ENCODE data around the gene CHAF1B. TPM values are rescaled to one million over a fixed set of nuclear protein-coding genes. Genes with fewer than 3 reads are reported as not detected.
"Not testable (repeated sequence)": the region's sequence is repeated elsewhere in the genome, so short reads cannot be mapped to it uniquely, and the experiment has no call there.

Gene CHAF1B
- total RNA-seq, 1 experiment from 2014 or later = 52.7 TPM

DNA sequence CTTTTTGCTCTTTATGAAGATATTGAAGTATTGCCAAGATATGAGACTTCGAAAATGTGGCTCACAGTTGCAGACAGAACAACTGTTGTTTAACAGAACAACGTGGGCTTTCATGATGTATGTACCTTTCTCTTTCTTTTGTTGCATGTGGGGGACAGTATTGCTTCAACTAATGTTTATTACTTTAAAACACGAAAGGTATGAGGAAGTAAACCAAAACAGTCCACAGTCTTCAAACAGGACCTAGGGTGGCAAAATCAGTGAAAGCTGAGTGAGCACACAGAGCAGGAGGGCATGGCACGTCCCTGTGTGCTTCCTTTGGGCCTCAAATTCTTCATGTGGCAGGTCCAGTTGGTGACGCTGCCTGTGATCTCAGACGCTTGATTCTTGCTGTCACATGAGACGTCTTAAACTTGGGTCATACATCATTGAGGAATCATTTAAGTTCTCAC, 7.8 kb upstream of the CHAF1B start:
- Histone ChIP-seq H3K9me3 (ENCODE audit: low read depth, low read length, poor library complexity, severe bottlenecking) (no peaks in the 10 kb centered on the region), H3K36me3 (ENCODE audit: insufficient read depth, low read length, poor library complexity, severe bottlenecking) (peaks cover 13% of the 10 kb centered on the region), H3K27me3 (replicated peaks; ENCODE audit: insufficient read depth, low read depth, low read length, poor library complexity) (no peaks in the 10 kb centered on the region), H3K4me1 (ENCODE audit: insufficient read depth, low read length, poor library complexity, severe bottlenecking) (peaks cover 43% of the 10 kb centered on the region), H3K27ac (ENCODE audit: low read depth, low read length, poor library complexity, severe bottlenecking) (peak overlapping the region; percentile 46), H3K4me3 (ENCODE audit: low read depth, low read length, poor library complexity, severe bottlenecking) (no peak overlapping the region)
- ChIA-PET CTCF (no interaction called here), POLR2A (ENCODE audit: low non-redundant PET) (no interaction called here)
- TF ChIP-seq, protein P1, sequence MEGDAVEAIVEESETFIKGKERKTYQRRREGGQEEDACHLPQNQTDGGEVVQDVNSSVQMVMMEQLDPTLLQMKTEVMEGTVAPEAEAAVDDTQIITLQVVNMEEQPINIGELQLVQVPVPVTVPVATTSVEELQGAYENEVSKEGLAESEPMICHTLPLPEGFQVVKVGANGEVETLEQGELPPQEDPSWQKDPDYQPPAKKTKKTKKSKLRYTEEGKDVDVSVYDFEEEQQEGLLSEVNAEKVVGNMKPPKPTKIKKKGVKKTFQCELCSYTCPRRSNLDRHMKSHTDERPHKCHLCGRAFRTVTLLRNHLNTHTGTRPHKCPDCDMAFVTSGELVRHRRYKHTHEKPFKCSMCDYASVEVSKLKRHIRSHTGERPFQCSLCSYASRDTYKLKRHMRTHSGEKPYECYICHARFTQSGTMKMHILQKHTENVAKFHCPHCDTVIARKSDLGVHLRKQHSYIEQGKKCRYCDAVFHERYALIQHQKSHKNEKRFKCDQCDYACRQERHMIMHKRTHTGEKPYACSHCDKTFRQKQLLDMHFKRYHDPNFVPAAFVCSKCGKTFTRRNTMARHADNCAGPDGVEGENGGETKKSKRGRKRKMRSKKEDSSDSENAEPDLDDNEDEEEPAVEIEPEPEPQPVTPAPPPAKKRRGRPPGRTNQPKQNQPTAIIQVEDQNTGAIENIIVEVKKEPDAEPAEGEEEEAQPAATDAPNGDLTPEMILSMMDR (conservative IDR thresholded peaks at IDR 0.05; ENCODE audit: low read depth, low read length) = no peak
- TF ChIP-seq EZH2 (IDR thresholded peaks at IDR 0.05; ENCODE audit: borderline replicate concordance, low read depth, low read length, poor library complexity, severe bottlenecking) = no peak
- DNase-seq (ENCODE audit: low spot score) = no peak
- intact Hi-C loops (cut with micrococcal nuclease; ENCODE audit: unreplicated experiment) = no loop called here
- BruUV-seq (replicated peaks) = no TSS peak

DNA sequence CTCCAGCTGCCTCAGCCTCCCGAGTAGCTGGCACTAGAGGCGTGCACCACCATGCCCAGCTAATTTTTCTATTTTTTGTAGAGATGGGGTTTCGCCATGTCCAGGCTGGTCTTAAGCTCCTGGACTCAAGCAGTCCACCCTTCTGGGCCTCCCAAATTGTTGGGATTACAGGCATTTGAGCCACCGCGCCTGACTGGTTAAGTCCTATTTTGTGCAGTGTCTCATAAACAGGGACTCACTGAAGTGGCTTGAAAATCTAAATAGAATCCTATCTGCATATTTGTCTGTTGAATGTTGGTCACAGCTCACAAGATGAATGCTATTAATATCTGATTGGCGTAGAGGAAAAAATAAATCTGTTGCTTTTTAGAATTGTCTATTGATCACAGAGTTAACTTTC, 5.9 kb upstream of the CHAF1B start:
- Histone ChIP-seq H3K4me1 (ENCODE audit: insufficient read depth, low read length, poor library complexity, severe bottlenecking) (peaks cover 43% of the 10 kb centered on the region), H3K27ac (ENCODE audit: low read depth, low read length, poor library complexity, severe bottlenecking) (no peak overlapping the region), H3K4me3 (ENCODE audit: low read depth, low read length, poor library complexity, severe bottlenecking) (no peak overlapping the region), H3K9me3 (ENCODE audit: low read depth, low read length, poor library complexity, severe bottlenecking) (no peaks in the 10 kb centered on the region), H3K36me3 (ENCODE audit: insufficient read depth, low read length, poor library complexity, severe bottlenecking) (peaks cover 7% of the 10 kb centered on the region), H3K27me3 (replicated peaks; ENCODE audit: insufficient read depth, low read depth, low read length, poor library complexity) (no peaks in the 10 kb centered on the region)
- POLR2A ChIA-PET (ENCODE audit: low non-redundant PET) = no interaction called here
- DNase-seq (ENCODE audit: low spot score) = no peak
- intact Hi-C loops (cut with micrococcal nuclease; ENCODE audit: unreplicated experiment) = no loop called here
- CTCF ChIA-PET = no interaction called here
- no TSS peak for BruUV-seq (replicated peaks)
- TF ChIP-seq, protein P1 (conservative IDR thresholded peaks at IDR 0.05; ENCODE audit: low read depth, low read length) = no peak
- no peak for TF ChIP-seq EZH2 (IDR thresholded peaks at IDR 0.05; ENCODE audit: borderline replicate concordance, low read depth, low read length, poor library complexity, severe bottlenecking)

DNA sequence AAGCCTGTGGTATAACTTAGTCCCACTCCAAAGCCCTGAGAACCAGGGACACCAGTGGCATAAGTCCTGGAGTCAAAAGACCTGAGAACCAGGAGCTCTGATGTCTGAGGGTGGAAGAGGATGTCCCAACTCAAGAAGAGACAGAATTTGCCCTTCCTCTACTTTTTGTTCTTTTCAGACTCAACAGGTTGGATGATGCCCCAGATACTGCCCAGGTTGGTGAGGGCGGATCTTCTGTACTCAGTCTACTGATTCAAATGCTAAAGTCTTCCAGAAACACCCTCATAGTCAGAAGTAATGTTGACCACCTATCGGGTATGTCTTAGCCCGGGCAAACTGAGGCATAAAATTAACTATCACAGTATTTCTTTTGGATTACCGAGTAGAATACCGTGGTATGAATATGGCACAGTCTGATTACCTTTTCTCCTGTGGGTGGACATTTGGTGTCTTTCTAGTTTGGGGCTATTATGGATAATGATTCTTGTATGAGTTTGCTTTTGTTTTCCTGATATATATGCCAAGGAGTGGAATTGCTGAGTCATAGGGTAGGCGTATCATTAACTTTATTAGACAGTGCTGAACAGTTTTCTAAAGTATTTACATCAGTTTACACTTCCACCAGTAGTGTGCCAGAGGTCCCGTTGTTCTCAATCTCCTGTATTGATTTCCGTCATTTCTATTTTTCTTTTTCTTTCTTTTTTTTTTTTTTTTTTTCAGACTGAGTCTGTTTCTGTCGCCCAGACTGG, 3.2 kb upstream of the CHAF1B start:
- ChIA-PET CTCF (interaction anchor here (0.6 to 0.7 kb wide), 2 partner anchors 248 to 967 kb away, joined by 3 to 10 read pairs; no protein-coding TSS in a partner anchor), POLR2A (ENCODE audit: low non-redundant PET) (interaction anchor here (0.6 kb wide), 1 partner anchor 102 kb away, joined by 7 read pairs; no protein-coding TSS in a partner anchor)
- H3K27ac ChIP-seq (ENCODE audit: low read depth, low read length, poor library complexity, severe bottlenecking) = peak overlapping the region; percentile 4
- intact Hi-C loops (cut with micrococcal nuclease; ENCODE audit: unreplicated experiment) = no loop called here
- BruUV-seq (replicated peaks) = no TSS peak
- H3K4me3 ChIP-seq (ENCODE audit: low read depth, low read length, poor library complexity, severe bottlenecking) = no peak overlapping the region
- H3K9me3 ChIP-seq (ENCODE audit: low read depth, low read length, poor library complexity, severe bottlenecking) = no peaks in the 10 kb centered on the region
- H3K27me3 ChIP-seq (replicated peaks; ENCODE audit: insufficient read depth, low read depth, low read length, poor library complexity) = no peaks in the 10 kb centered on the region
- H3K36me3 ChIP-seq (ENCODE audit: insufficient read depth, low read length, poor library complexity, severe bottlenecking) = no peaks in the 10 kb centered on the region
- no peak for DNase-seq (ENCODE audit: low spot score)
- peaks cover 37% of the 10 kb centered on the region for H3K4me1 ChIP-seq (ENCODE audit: insufficient read depth, low read length, poor library complexity, severe bottlenecking)
- TF ChIP-seq EZH2 (IDR thresholded peaks at IDR 0.05; ENCODE audit: borderline replicate concordance, low read depth, low read length, poor library complexity, severe bottlenecking) = no peak
- TF ChIP-seq, protein P1 (conservative IDR thresholded peaks at IDR 0.05; ENCODE audit: low read depth, low read length) = no peak

DNA sequence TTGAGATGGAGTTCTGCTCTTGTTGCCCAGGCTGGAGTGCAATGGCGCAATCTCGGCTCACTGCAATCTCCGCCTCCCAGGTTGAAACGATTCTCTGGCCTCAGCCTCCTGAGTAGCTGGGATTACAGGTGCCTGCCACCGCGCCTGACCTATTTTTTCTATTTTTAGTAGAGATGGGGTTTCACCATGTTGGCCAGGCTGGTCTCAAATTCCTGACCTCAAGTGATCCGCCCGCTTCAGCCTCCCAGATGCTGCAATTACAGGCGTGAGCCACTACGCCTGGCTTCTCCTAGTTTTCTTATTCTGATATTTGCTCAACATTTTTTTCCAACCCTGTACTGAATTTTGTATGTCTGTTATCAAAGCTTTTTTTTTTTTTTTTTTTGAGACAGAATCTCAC, 2.5 kb upstream of the CHAF1B start:
- POLR2A ChIA-PET (ENCODE audit: low non-redundant PET) = interaction anchor here (0.6 kb wide), 2 partner anchors 101 to 239 kb away, joined by 7 to 10 read pairs; no protein-coding TSS in a partner anchor

More for the DNA sequence above, 2.5 kb upstream of the CHAF1B start:
- H3K27ac ChIP-seq (ENCODE audit: low read depth, low read length, poor library complexity, severe bottlenecking); BruUV-seq (replicated peaks); H3K27me3 ChIP-seq (replicated peaks; ENCODE audit: insufficient read depth, low read depth, low read length, poor library complexity); DNase-seq (ENCODE audit: low spot score); H3K4me3 ChIP-seq (ENCODE audit: low read depth, low read length, poor library complexity, severe bottlenecking); H3K9me3 ChIP-seq (ENCODE audit: low read depth, low read length, poor library complexity, severe bottlenecking); H3K36me3 ChIP-seq (ENCODE audit: insufficient read depth, low read length, poor library complexity, severe bottlenecking); intact Hi-C loops (cut with micrococcal nuclease; ENCODE audit: unreplicated experiment): not testable (repeated sequence)
- peaks cover 30% of the 10 kb centered on the region for H3K4me1 ChIP-seq (ENCODE audit: insufficient read depth, low read length, poor library complexity, severe bottlenecking)
- CTCF ChIA-PET = interaction anchor here (0.6 to 0.7 kb wide), 2 partner anchors 248 to 966 kb away, joined by 3 to 10 read pairs; no protein-coding TSS in a partner anchor

All from A673 (cell line).